HuH-7.5 (cell line): ENCODE measurements around the gene AFAP1.

Source experiments
- DNase-seq: peaks from one replicate; pipeline ENCODE4 v3.0.0; 2011; ENCODE audit warnings: low spot score

Gene AFAP1

DNA sequence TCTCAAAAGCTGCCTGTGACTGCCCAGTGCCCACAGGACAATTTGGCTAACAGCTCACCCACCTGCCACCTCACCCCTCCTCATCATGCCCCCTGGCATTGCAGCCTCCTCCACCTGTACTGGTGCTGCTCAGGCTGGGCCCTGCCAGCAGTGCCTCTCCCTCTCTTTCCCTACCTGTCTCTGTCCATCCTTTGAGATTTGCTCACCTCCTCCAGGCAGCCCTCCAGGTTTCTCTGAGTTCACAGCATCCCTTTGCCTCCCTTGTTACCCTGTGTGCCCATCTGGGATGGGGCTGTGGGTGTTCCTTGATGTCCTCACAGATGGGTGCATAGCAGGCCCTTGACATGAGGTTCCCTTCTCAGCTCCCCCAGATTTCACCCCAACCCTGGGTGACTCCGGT lies 224.9 kb downstream of the AFAP1 start:
- DNase-seq: no peak

DNA sequence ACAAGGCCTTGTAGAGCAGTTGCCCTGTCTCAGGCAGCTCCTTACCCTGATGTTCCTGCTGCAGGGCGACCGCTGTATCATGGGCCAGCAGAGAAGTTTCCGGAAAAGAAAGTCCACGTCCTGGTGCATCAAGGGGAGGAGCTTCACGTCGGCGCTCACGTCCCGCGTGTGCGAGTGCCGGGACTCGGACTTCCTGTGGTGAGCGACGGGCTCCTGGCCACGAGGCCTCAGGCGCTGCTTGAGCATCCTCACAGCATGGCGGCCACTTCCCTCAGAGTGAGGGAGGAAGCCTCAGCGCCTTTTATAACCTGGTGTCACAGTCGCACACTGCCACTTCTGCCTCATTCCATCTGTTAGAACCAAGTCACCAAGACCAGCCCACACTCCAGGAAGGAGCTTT lies 225.5 kb downstream of the AFAP1 start:
- DNase-seq: no peak

- no peak for DNase-seq
Measured at GRCh38 chr4:7713757-7714156, 225.9 kb downstream of the AFAP1 start.

DNA sequence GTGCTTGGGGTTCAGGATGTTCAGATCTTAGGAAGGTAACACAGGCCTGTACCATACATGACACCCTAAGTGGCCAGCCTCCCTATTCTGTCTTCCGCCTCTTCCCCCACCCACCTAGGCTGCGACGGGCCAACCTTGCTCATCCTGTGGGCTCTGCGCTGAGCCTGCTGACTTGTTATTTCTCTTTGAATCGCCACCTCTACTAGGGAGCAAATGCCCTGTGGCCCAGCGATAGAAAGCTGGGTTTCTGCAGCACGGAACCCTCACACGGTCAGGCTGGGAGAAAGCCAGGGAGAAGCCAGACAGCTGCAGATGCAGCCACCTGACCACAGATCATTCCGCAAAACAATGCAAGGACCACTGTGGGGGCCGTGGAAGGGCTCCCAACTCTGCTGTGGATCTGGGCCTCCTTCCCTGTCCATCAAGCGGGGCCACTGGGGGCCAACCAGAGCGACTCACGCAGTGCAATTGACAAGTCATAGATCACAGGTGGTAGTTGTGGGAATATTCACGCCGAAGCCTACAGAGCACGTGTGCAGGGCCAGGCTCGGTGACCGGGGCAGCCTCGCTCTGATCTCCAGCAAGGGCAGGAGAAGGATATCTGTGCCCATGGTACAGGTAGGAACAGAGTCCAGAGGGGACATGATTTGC lies 227.5 kb downstream of the AFAP1 start:
- DNase-seq: no peak

GRCh38 chr4:7711307-7711963 lies 228.2 kb downstream of the AFAP1 start:
- DNase-seq: no peak

DNA sequence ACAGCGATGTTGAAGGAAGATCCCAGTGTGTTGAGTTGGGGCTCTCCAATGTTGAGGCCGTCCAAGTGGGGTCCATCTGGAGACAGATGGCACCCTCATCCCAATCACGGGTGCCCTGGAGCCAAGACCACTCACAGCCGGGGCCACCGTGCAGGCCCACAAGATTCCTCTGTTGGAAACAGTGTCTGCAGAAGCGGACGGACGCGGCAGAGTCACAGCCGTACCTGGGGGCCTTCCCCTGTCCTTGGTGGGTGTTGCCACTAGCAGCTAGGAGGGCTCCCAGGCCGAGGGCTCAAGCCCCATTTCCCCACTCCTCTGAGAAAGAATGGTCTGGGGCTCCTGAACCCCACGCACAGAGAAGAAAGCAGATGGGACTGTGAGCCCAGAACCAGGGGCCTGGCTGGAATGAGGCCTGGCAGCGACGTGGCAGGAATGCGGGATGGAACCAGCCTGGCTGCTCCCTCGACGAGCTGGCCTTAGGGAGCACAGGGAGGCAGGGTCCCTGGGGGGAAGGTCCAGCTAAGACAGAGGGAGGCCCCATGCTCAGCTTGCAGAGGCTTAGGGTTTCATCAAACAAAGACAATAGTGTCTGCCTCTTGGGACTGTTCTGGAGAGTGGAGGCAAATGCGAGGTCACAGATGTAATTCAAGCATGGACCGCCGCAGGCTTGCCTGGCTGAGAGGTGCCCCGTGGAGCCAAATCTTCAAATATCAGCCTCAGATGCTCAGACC lies 228.9 kb downstream of the AFAP1 start:
- DNase-seq: no peak

- DNase-seq: no peak
Measured at GRCh38 chr4:7710126-7710525, 229.5 kb downstream of the AFAP1 start.

DNA sequence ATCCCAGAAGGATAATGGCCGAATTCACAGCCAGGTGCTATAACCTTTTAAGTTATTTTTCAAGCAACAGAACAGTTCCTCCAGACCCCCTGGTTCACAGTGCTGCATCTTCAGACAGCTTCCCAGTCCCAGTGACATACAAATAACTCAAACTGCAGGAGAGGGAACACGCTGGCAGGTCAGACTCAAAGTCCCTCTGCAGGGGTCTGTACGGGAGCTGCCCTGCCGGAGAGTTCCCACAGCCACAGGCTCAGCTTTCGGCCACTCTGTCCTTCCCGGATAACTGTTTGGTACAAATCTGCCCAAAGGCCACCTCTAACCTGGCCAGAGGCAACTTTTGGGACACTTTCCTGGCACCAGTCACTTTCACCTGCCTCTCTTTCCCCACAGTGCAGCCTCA lies 230.2 kb downstream of the AFAP1 start:
- no peak for DNase-seq

GRCh38 chr4:7708981-7709380 lies 230.7 kb downstream of the AFAP1 start:
- DNase-seq: no peak
